Testis (tissue), 3 donors: ENCODE data around the gene FOXA2. TPM values are rescaled to one million over a fixed set of nuclear protein-coding genes. Genes with fewer than 3 reads are reported as not detected.

Experiments
- DNase-seq: peaks from one replicate; pipeline ENCODE4 v3.0.0-alpha.2; 2019
- H3K27ac ChIP-seq, 2 donors: fragments of 200-600 bp; sonication (generic); one replicate each; pipeline ENCODE4 v1.5.1; 2019
- H3K27me3 ChIP-seq: fragments of 200-600 bp; sonication (generic); one replicate; pipeline ENCODE4 v1.5.1; 2019
- H3K36me3 ChIP-seq: fragments of 200-600 bp; sonication (generic); one replicate; pipeline ENCODE4 v1.5.1; 2017; ENCODE audit warnings: low read depth; ENCODE audit errors: missing control alignments
- H3K4me1 ChIP-seq: fragments of 200-600 bp; sonication (generic); one replicate; pipeline ENCODE4 v1.5.1; 2019
- H3K4me3 ChIP-seq, 2 donors: fragments of 200-600 bp; sonication (generic); one replicate each; pipeline ENCODE4 v1.5.1; 2017 to 2019
- H3K9me3 ChIP-seq: fragments of 200-600 bp; sonication (generic); one replicate; pipeline ENCODE4 v1.5.1; 2017
- POLR2A ChIP-seq: fragments of 450-650 bp; IDR thresholded peaks from one replicate; pipeline ENCODE4 v1.6.1; 2017; ENCODE audit warnings: antibody characterized with exemption, mild to moderate bottlenecking, moderate library complexity
- WGBS, 2 donors: methylation state at CpG; one replicate each; pipeline ENCODE4 v1.1.5; 2018; 5-methylcytosine and 5-hydroxymethylcytosine counted together
- intact Hi-C: fragments of 100-400 bp; cut with DNase I; formaldehyde crosslinking; loops from one replicate; pipeline ENCODE4 v1.15.1; 2023; ENCODE audit warnings: low total_unique reads
- polyA plus RNA-seq: library from polyadenylated mRNA; stranded (reverse); fragments of 350-450 nt; fragmentation: Illumina TruSeq; extraction: RNeasy Lipid Tissue Mini Kit (QIAGEN cat#74804); gene quantifications from one replicate; pipeline ENCODE4 v1.2.3, GENCODE V29; 2014; ENCODE audit warnings: low read depth, low replicate concordance; ENCODE audit not compliant: insufficient read depth
- total RNA-seq, 2 donors: library from RNA; depleted of rRNA; stranded (reverse); fragments of >200 nt; gene quantifications; one replicate each; pipeline ENCODE4 v1.2.3, GENCODE V29; 2016
- TF ChIP-seq, protein P1 (sequence below), 3 experiments: fragments of 450-650 bp in 2 of 3; fragments of 200-600 bp in 1 of 3; sonication (generic) in 1 of 3; IDR thresholded peaks; one replicate each; pipeline ENCODE4 v1.5.1; 2016 to 2019; ENCODE audit warnings: antibody characterized with exemption in 3 of 3, mild to moderate bottlenecking in 2 of 3, moderate library complexity in 1 of 3

FOXA2 gene
- total and polyA plus RNA-seq, 3 donors from 2014 or later: 0.24 to 0.54 (median 0.43) TPM

DNA sequence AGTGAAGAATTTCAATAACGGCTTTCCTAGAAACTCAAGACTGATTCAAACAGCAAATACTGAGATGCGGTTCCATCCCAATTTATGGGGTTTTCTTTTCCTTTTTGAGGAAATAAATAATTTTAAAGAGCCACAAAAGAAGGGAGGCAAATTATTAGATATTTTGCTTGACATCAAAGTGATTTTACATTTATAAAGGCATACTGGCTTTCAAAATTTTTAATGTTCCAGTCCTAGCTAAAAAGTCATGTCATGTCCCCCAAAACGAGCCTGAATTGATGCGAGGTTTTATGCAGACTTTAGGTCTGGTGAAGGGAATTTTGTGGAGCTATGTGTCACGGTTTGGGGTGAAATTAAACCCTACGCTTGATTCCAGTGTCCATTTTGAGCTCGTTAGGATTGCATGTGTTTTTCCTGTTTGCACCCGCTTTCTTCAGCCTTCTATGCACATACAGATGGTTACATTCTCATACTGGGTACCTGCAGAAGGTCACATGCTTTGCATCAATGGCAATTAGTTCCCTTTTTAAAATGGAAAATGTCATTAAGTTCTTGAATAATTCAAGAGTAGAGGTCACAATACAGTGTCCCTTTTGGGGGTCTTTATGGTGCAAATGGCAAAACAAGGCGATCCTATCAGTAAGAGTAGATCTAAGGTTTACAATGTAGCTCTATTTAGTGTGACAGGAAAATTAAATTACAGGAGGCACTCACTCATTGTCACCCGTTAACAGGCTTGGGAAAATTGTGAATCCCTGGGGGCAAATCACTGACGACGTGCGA is 17.3 kb downstream of the FOXA2 start:
- Histone ChIP-seq H3K4me3 (no peak overlapping the region), H3K4me1 (no peaks in the 10 kb centered on the region), H3K36me3 (no peaks in the 10 kb centered on the region), H3K27ac (no peak overlapping the region), H3K27me3 (no peaks in the 10 kb centered on the region), H3K9me3 (no peaks in the 10 kb centered on the region)
- no peak for DNase-seq
- 11 to 17% methylated on average over 13 of the region's 13 CpGs for WGBS, 2 donors
- intact Hi-C loops: no loop called here
- TF ChIP-seq, protein P1, sequence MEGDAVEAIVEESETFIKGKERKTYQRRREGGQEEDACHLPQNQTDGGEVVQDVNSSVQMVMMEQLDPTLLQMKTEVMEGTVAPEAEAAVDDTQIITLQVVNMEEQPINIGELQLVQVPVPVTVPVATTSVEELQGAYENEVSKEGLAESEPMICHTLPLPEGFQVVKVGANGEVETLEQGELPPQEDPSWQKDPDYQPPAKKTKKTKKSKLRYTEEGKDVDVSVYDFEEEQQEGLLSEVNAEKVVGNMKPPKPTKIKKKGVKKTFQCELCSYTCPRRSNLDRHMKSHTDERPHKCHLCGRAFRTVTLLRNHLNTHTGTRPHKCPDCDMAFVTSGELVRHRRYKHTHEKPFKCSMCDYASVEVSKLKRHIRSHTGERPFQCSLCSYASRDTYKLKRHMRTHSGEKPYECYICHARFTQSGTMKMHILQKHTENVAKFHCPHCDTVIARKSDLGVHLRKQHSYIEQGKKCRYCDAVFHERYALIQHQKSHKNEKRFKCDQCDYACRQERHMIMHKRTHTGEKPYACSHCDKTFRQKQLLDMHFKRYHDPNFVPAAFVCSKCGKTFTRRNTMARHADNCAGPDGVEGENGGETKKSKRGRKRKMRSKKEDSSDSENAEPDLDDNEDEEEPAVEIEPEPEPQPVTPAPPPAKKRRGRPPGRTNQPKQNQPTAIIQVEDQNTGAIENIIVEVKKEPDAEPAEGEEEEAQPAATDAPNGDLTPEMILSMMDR (IDR thresholded peaks at IDR 0.05): no peak
- TF ChIP-seq POLR2A: no peak

DNA sequence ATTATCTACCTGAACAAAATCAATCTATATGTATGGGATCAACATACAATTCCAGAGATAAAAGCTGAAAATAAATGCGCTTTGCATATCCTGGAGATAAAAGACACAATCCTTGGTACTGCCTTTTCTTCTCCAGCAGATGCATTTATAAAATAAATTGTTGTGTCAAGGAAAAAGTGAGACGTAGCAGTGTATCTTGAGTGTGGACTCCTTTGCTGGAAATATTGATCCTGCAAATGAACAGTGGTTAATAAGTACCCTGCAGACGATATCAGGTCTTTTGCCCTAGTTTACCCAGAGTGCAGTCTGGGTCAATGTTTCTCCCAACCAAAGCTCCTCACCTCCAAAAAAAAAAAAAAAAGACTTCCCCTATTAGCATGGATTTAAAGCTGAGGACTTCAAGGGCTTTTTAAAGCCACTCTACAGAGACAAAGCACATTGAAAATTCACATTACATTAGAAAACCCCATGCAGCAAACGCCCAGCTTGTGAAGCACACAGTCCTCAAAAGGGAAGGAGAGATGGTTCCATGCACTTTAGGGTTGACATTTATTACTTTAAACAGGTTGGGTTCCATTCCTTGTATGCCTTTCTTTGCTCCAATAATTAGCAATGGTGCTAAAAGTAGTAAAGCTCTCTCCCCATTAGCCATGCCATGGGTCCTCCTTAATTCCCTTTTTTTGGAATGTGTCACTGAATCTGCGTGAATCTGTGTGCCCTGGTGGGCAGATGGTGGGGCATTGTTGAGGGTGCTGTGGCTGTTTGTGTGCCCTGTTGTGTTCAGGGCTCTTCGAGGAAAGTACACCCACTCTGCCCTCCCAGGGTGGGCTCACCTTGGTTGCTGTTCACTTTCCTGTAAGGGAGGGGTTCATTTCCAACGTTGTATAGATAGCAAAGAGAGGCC is 21.1 kb downstream of the FOXA2 start:
- no peak for DNase-seq
- Histone ChIP-seq H3K4me3 (no peak overlapping the region), H3K9me3 (no peaks in the 10 kb centered on the region), H3K27ac (no peak overlapping the region), H3K27me3 (no peaks in the 10 kb centered on the region), H3K36me3 (no peaks in the 10 kb centered on the region), H3K4me1 (no peaks in the 10 kb centered on the region)
- intact Hi-C loops: no loop called here
- no peak for TF ChIP-seq POLR2A
- TF ChIP-seq, protein P1 (IDR thresholded peaks at IDR 0.05): no peak
- 23 to 39% methylated on average over 7 of the region's 7 CpGs for WGBS, 2 donors

DNA sequence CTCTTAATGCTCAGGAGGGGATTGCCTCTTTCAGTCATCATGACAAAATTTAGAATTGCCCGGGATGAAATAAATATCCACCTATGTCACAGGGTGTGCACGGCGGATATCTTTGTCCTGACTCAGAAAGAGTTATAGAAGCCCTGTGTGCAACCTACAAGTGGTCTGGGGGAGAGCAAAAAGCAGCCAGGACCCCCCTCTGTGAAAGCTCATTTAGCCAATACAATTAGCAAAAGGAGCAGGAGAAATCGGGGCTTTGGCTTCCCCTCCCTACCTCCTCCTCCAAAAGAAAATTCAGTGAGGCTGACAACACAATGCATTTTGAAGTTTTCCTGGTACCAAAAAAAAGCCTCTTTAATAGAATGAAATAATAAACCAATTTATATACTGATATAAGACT is 21.8 kb downstream of the FOXA2 start:
- H3K4me1 ChIP-seq: no peaks in the 10 kb centered on the region
- WGBS, 2 donors: 18 to 34% methylated on average over 4 of the region's 4 CpGs
- no peak for DNase-seq
- no peaks in the 10 kb centered on the region for H3K27me3 ChIP-seq
- no peaks in the 10 kb centered on the region for H3K36me3 ChIP-seq
- H3K27ac ChIP-seq: no peak overlapping the region
- intact Hi-C loops: no loop called here
- H3K9me3 ChIP-seq: no peaks in the 10 kb centered on the region
- TF ChIP-seq, protein P1 (IDR thresholded peaks at IDR 0.05): no peak
- TF ChIP-seq POLR2A: no peak
- H3K4me3 ChIP-seq: no peak overlapping the region

DNA sequence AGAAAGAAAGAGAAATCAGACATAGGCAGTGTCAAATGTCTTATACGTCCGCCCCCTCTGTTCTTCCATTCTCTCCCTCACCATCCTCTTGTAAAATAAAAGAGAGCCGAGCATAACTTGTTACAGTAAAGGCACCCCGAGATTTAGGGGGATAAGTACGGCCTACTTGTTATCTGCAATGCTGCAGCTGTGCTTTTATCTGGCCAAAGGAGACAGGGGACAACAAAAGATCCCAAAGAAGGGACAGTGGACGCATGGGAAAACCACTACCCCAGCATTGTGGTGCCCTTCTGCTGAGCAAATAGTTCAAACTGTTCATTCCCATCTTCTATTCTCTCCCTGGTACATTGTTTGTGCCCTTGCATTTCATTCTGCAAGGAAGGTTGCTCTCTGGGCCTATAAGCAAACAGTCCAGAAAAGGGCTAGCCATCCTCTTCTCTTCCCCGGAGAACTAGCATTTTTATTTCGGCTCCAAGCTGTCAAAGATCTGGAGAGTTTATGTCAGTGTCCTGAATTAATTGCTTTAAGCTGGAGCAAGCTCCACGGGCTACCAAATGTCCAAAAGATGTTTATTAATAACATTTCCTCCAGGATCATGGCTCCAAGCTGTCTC is 22.3 kb downstream of the FOXA2 start:
- no peak overlapping the region for H3K4me3 ChIP-seq
- WGBS, 2 donors: 37 to 57% methylated on average over 9 of the region's 9 CpGs
- no peak for DNase-seq
- H3K9me3 ChIP-seq: no peaks in the 10 kb centered on the region
- H3K36me3 ChIP-seq: no peaks in the 10 kb centered on the region
- TF ChIP-seq, protein P1 (IDR thresholded peaks at IDR 0.05): no peak
- TF ChIP-seq POLR2A: no peak
- H3K27me3 ChIP-seq: no peaks in the 10 kb centered on the region
- no peak overlapping the region for H3K27ac ChIP-seq
- intact Hi-C loops: no loop called here
- H3K4me1 ChIP-seq: no peaks in the 10 kb centered on the region
